GM19455 (cell line): ENCODE data around the gene TYR.
"Not testable (repeated sequence)": the region's sequence is repeated elsewhere in the genome, so short reads cannot be mapped to it uniquely, and the experiment has no call there.

Experiments used
- ATAC-seq: cut with Tn5 transposase; IDR thresholded peaks from one replicate; pipeline ENCODE4 v1.9.1; 2021; ENCODE audit not compliant: unreplicated experiment

TYR gene

GRCh38 chr11:89342880-89343572, 165.4 kb downstream of the TYR start:
- not testable (repeated sequence) for ATAC-seq
